Hematopoietic multipotent progenitor cell treated with erythropoietin and hydrocortisone succinate and interleukin-3 and kit ligand, for 15 days (in vitro differentiated cells): ENCODE results near the gene SCAANT1.

ENCODE experiments used
- DNase-seq: peaks from one replicate; pipeline ENCODE4 v3.0.0-alpha.2; 2015; ENCODE audit warnings: low spot score

The SCAANT1 gene

GRCh38 chr3:63911873-63912767 is at the start of gene SCAANT1:
SCAANT1 (minus strand) TSS chr3:63912383.
- peak; percentile 81 for DNase-seq

DNA sequence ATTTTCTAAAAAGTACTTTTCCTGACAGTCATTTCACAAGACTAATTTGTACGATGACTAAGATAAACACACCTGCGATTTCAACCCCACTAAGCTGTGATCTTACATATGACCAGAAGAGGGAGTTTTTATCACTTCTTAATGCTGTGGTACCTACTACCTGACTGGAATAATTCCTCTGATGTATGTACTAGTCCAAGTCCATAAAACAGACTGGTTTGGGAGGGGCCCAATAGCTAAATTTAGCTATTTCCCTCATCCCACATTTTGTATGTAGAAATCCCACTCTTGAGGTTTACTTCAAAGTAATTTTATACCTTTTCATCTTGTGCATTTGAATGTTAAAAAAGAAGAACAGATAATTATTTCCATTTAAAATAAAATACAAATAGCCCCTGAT is 49.7 kb upstream of the SCAANT1 start:
- peak; percentile 82 for DNase-seq

GRCh38 chr3:63960048-63960711 is 48.0 kb upstream of the SCAANT1 start:
- DNase-seq, result peak; percentile 54

GRCh38 chr3:63959146-63959545 is 47.0 kb upstream of the SCAANT1 start:
- no peak for DNase-seq

DNA sequence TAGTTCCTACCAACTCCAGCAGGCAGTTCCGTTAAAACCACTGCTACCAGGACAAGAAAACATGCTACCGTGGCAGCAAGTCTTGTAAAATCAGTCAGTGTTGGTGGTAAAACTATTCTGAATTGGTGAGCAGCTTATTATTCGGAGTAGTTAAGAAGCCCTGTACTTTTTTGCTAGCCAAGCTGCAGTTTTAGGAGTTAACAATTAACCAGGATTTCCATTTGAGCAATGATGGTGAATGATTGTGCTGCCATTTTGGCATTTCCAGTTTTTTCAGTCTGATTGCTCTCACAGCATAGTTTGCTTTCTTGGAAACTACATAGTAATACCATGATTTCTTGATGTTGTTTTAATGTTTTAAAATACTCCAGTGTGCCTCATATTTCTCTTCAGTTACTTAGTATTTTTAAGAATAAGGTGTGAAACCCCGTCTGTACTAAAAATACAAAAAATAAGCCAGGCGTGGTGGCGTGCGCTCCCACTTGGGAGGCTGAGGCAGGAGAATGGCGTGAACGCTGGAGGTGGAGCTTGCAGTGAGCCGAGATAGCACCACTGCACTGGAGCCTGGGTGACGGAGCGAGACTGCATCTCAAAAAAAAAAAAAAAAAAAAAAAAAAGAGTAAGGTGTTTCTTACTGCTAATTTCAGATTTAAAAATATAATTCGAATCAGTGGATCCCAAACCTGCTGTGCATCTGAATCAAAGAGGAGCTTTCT is 43.8 kb upstream of the SCAANT1 start:
- DNase-seq, result no peak

GRCh38 chr3:63955036-63955650 is 43.0 kb upstream of the SCAANT1 start:
- no peak for DNase-seq

DNA sequence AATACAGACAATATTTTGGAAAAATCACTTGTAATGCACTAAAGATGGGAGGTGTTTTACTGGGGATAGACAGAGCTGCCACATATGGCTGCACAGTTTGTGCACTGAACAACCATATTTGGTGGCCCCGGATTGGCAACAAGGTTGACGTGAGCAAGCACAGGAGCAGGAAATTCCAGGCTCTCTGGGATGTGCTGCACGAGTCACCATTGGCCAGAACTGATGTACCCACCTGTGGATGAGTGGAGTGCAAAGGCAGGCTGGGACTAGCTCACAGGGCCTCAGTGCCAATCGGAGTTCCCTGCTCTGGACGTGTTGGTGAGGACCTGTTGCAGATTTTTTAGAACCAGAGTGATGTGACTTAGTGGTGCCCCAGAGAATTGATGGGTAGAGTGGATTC is 42.0 kb upstream of the SCAANT1 start:
- no peak for DNase-seq

DNA sequence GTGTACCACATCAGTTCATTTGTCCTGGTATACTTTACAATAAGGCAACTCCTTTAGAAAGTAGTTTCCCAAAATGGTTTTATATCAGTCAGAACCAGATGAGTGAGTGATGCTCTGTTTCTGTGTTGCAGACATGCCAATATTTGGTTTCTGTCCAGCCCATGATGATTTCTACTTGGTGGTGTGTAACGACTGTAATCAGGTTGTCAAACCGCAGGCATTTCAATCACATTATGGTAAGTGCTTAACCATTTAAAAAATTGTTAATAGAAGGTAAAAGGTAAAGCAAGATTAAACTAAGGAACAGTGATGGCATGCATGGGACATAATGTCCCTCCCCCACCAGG is 40.0 kb upstream of the SCAANT1 start:
- peak; percentile 58 for DNase-seq

- no peak for DNase-seq
Observed at GRCh38 chr3:63951492-63952247, 39.5 kb upstream of the SCAANT1 start.

GRCh38 chr3:63950698-63951097 is 38.5 kb upstream of the SCAANT1 start:
- no peak for DNase-seq

DNA sequence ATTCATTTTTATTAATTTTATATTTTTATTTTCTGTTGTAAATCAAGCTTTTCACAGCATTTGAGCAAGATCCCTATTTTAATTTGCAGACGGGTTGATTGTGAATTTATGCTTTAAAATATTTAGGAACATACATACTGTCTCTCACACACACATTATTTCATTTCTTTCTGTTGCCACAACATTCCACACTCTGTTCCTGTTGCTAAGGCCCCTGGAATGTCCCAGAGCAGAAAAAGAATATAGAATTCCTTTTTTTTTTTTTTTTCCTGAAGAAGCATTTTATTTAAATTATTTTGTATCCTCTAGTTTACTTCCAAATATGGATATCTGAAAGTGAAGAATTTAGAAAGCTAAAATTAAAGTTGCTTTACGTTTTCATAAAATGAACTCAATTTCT is 36.8 kb upstream of the SCAANT1 start:
- no peak for DNase-seq

DNA sequence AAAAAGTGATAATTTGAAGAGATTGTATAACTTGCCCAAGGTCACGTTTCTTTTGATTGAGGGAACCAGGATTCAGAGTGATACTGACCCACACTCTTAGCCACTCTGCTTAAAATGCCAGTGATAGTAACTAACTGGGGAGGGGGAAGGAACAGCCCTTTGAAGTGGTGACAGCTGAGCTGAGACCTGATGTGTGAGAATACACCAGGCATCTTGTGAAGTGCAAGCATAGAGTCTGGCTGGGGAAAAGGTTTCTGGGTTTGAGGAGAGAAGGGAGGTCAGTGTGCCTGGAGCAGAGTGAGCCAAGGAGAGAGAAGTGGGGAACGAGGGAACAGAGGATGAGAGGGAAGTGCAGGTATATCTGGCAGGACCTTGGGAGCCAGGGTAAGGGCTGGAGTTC is 35.4 kb upstream of the SCAANT1 start:
- no peak for DNase-seq

GRCh38 chr3:63946753-63947152 is 34.6 kb upstream of the SCAANT1 start:
- DNase-seq, result no peak

GRCh38 chr3:63945558-63946096 is 33.4 kb upstream of the SCAANT1 start:
- no peak for DNase-seq

GRCh38 chr3:63943678-63944077 is 31.5 kb upstream of the SCAANT1 start:
- DNase-seq, result no peak

DNA sequence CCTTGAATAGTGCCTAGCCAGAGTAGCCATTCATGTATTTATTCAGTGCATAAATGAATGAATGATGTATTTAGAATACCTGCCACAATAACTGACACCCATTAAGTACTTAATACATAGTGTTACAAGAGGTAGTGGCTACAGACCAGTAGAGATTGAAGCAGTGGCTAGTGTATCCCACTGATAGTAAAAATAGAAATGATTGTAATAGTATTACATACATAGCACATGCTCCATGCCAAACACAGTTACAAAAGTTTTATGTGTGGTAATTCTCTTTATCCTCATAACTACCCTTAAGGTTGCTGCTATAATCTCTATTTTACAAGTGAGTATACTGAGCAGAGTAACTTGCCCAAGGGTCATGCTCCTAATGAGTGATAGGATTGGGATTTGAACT is 30.3 kb upstream of the SCAANT1 start:
- no peak for DNase-seq

DNA sequence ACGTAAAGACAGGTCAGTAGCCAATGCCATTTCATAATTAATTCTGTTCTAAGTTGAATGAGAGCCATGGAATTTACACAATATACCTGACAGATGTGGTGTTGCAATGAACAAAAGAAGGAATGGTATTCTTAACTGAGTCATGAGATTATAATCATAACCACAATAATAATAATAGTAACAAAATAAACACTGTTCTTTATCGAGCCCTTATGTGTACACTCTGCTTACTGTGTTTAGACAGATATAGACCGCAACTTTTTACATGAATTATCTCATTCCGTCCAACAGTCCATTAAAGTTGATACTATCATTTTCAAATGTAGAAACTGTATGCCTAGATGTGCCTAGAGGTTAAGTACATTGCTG is 28.2 kb upstream of the SCAANT1 start:
- DNase-seq, result no peak

DNA sequence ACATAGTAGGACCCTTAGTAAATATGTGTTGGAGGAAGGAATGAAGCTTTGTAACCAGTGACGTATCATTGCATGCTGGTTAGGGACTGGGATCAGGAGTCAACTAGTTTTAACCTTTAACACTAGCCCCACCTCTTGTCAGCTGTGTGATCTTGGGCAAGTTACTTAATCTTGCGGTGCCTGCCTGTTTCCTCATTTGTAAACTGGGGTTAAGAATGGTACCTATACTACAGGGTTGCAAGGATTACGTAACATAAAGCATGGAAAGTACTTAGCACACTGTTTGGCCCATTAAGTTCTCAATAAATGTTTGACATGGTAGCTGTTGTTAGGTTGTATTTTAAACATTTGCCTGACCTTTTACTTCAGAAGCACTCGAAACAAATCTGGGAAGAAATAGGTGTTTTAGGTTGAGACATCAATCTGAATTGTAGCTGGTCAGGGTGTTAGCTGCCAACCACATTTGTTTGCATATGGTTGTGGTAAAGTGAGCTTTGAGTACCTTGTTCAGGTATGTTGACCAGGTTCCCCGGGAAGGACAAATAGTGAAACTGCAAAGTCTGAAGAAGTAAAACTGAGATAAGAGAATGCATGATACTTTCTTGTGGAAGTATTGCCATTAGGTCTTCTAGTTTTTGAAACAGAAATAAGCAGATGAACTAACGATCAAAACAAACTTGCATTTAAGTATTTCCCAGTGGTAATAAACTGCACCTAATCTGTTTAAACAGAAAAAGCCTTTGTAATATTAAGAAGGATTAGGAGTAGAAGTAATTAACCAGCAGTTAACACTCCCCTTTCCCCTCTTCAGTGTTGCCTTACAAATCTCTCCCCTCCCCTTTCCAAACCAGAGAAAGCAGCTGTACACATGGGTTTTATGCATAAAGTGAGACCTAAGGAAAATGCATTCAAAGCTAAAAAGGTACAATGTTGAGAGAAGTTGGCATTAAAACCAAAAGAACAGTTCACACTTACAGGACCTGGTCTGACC is 25.8 kb upstream of the SCAANT1 start:
- peak; percentile 70 for DNase-seq

DNA sequence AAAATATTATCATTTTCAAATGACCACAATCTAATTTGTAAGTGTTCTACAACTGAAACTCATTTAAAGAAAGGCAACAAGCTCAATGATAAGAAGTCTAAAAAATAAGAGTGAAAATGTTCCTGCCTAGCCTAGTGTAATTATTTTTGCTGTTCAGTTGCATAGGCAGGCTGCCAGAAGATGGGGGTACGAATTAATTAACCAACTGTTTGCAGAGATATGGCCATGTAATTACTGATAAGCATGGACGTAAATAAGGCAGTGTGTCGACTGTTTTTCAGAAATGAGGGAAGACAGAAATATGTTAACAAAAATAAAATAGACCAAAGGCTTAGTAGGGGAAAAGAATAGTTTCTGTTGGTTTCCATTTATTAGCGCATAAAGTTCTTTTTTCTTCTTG is 24.7 kb upstream of the SCAANT1 start:
- DNase-seq, result peak; percentile 90
